ENCODE measurements around the gene ZNF613.
"Not testable (repeated sequence)": the region's sequence is repeated elsewhere in the genome, so short reads cannot be mapped to it uniquely, and the experiment has no call there.

ZNF613 gene

GRCh38 chr19:51959791-51960190 lies 32.5 kb downstream of the ZNF613 start:
- Histone ChIP-seq H3K9ac (no peak overlapping the region), H3K9me3 (ENCODE audit: control insufficient read depth, low read length) (no peaks in the 10 kb centered on the region), H3K4me1 (no peaks in the 10 kb centered on the region), H3K27ac (no peak overlapping the region), H3K4me3 (ENCODE audit: low read depth, low read length) (no peak overlapping the region), H3K27me3 (ENCODE audit: control insufficient read depth, insufficient read depth, low read length) (no peaks in the 10 kb centered on the region), H3K36me3 (ENCODE audit: control insufficient read depth, insufficient read depth, low read length) (no peaks in the 10 kb centered on the region), H3K79me2 (no peaks in the 10 kb centered on the region), H3K4me2 (ENCODE audit: low read length) (no peak overlapping the region), H2AFZ (no peak overlapping the region)
- TF ChIP-seq, protein P1, sequence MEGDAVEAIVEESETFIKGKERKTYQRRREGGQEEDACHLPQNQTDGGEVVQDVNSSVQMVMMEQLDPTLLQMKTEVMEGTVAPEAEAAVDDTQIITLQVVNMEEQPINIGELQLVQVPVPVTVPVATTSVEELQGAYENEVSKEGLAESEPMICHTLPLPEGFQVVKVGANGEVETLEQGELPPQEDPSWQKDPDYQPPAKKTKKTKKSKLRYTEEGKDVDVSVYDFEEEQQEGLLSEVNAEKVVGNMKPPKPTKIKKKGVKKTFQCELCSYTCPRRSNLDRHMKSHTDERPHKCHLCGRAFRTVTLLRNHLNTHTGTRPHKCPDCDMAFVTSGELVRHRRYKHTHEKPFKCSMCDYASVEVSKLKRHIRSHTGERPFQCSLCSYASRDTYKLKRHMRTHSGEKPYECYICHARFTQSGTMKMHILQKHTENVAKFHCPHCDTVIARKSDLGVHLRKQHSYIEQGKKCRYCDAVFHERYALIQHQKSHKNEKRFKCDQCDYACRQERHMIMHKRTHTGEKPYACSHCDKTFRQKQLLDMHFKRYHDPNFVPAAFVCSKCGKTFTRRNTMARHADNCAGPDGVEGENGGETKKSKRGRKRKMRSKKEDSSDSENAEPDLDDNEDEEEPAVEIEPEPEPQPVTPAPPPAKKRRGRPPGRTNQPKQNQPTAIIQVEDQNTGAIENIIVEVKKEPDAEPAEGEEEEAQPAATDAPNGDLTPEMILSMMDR (IDR thresholded peaks at IDR 0.05): no peak

DNA sequence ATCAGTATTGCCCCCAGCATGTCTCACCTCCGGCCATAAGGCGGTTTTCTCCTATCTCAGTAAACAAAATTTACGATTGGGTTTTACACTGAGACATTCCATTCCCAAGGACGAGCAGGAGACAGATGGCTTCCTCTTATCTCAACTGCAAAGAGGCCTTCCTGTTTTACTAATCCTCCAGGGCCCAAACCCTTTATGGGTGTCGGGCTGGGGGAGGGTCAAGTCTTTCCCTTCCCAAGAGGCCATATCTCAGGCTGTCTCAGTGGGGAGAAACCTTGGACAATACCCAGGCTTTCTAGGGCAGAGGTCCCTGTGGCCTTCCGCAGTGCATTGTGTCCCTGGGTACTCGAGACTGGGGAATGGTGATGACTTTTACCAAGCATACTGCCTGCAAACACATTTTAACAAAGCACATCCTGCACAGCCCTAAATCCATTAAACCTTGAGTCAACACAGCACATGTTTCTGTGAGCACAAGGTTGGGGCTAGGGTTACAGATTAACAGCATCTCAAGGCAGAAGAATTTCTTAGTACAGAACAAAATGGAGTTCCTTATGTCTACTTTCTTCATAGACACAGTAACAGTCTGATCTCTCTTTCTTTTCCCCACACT lies 33.5 kb downstream of the ZNF613 start:
- not testable (repeated sequence) for H2AFZ ChIP-seq; H3K27me3 ChIP-seq (ENCODE audit: control insufficient read depth, insufficient read depth, low read length); H3K9ac ChIP-seq; H3K4me3 ChIP-seq (ENCODE audit: low read depth, low read length); H3K4me2 ChIP-seq (ENCODE audit: low read length); H3K36me3 ChIP-seq (ENCODE audit: control insufficient read depth, insufficient read depth, low read length); H3K4me1 ChIP-seq; H3K27ac ChIP-seq; H3K9me3 ChIP-seq (ENCODE audit: control insufficient read depth, low read length); H3K79me2 ChIP-seq

- Histone ChIP-seq H3K4me2 (ENCODE audit: low read length) (no peak overlapping the region), H3K36me3 (ENCODE audit: control insufficient read depth, insufficient read depth, low read length) (no peaks in the 10 kb centered on the region), H3K9ac (no peak overlapping the region), H3K27ac (no peak overlapping the region), H3K9me3 (ENCODE audit: control insufficient read depth, low read length) (peaks cover 3% of the 10 kb centered on the region), H3K27me3 (ENCODE audit: control insufficient read depth, insufficient read depth, low read length) (no peaks in the 10 kb centered on the region), H3K4me3 (ENCODE audit: low read depth, low read length) (no peak overlapping the region), H2AFZ (no peak overlapping the region), H3K4me1 (no peaks in the 10 kb centered on the region), H3K79me2 (no peaks in the 10 kb centered on the region)
- TF ChIP-seq, protein P1 (IDR thresholded peaks at IDR 0.05): no peak
Observed at GRCh38 chr19:51965583-51965982, 38.3 kb downstream of the ZNF613 start.

DNA sequence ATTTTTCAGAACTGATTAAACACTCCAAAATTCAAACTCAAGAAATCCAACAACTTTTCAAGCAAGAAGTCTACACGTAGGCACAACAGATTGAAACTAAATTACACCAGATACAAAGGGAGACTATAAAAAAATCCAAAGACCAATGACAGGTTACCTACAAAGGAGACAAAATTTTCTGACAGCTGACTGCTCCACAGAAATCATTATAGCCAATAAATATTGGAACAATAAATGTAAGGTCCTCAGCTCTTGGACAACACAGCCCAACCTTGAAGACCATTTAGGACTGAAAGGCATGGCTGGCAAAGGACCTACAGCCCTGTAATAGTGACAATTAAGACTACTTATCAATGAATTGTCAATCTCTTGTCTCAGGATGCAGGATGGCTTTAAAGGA lies 43.4 kb downstream of the ZNF613 start:
- Histone ChIP-seq H3K9me3 (ENCODE audit: control insufficient read depth, low read length) (peaks cover 6% of the 10 kb centered on the region), H3K79me2 (no peaks in the 10 kb centered on the region), H2AFZ (no peak overlapping the region), H3K27me3 (ENCODE audit: control insufficient read depth, insufficient read depth, low read length) (no peaks in the 10 kb centered on the region), H3K27ac (no peak overlapping the region), H3K4me2 (ENCODE audit: low read length) (no peak overlapping the region), H3K9ac (no peak overlapping the region), H3K4me3 (ENCODE audit: low read depth, low read length) (no peak overlapping the region), H3K36me3 (ENCODE audit: control insufficient read depth, insufficient read depth, low read length) (peaks cover 13% of the 10 kb centered on the region), H3K4me1 (no peaks in the 10 kb centered on the region)
- TF ChIP-seq, protein P1 (IDR thresholded peaks at IDR 0.05): no peak

DNA sequence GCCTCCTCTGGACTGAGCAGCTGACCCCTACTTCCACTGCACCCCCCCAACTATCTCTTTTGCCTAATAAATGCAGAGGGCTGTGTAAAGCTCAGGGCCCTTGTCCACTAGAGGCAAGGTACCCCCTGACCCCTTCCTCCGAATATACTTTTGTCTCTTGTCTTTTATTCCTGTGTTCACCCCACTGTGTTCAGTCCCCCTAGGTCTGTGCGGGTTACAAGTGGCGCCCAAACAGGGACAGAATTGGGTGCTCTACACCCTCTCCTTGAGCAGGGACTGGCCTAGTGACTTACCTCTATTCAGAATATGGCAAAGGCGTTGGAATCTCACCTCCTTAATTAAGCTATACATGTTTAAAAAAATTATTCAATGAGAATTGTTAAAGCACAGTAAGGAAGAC lies 44.4 kb downstream of the ZNF613 start:
- no peak overlapping the region for H2AFZ ChIP-seq
- peaks cover 13% of the 10 kb centered on the region for H3K36me3 ChIP-seq (ENCODE audit: control insufficient read depth, insufficient read depth, low read length)
- no peaks in the 10 kb centered on the region for H3K79me2 ChIP-seq
- no peak overlapping the region for H3K27ac ChIP-seq
- no peak overlapping the region for H3K4me3 ChIP-seq (ENCODE audit: low read depth, low read length)
- no peaks in the 10 kb centered on the region for H3K4me1 ChIP-seq
- H3K27me3 ChIP-seq (ENCODE audit: control insufficient read depth, insufficient read depth, low read length): no peaks in the 10 kb centered on the region
- TF ChIP-seq, protein P1 (IDR thresholded peaks at IDR 0.05): no peak
- no peak overlapping the region for H3K4me2 ChIP-seq (ENCODE audit: low read length)
- H3K9ac ChIP-seq: no peak overlapping the region
- peaks cover 6% of the 10 kb centered on the region for H3K9me3 ChIP-seq (ENCODE audit: control insufficient read depth, low read length)

GRCh38 chr19:51975787-51976186 lies 48.5 kb downstream of the ZNF613 start:
- H2AFZ ChIP-seq; H3K27ac ChIP-seq; H3K4me3 ChIP-seq (ENCODE audit: low read depth, low read length); H3K4me2 ChIP-seq (ENCODE audit: low read length); H3K4me1 ChIP-seq; H3K79me2 ChIP-seq; H3K27me3 ChIP-seq (ENCODE audit: control insufficient read depth, insufficient read depth, low read length); H3K9ac ChIP-seq; H3K9me3 ChIP-seq (ENCODE audit: control insufficient read depth, low read length): not testable (repeated sequence)
- H3K36me3 ChIP-seq (ENCODE audit: control insufficient read depth, insufficient read depth, low read length): peaks cover 13% of the 10 kb centered on the region

All from parathyroid adenoma (tissue), 2 donors.